ENCODE data around the gene CNTN1. TPM values are rescaled to one million over a fixed set of nuclear protein-coding genes. Genes with fewer than 3 reads are reported as not detected.

The CNTN1 gene
- total RNA-seq, 1 experiment from 2014 or later = 6.5 TPM

DNA sequence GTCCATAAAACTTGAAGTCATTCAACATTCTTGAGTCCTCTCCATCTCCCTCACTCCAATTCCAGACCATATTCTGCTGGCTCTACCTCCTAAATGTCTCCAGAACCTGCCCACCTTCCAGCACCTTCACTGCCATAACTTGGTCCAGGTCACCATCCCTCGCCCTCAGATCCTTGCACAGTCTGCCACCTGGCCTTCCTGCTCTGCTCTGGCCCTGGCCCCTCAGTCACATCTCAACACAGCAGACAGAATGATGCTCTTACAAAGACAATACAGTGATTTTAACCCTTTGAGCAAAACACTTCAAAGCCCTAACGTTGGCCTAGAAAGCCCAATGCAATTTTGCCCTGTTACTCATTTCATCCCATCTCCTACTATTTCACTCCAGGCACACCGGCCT is 414.1 kb downstream of the CNTN1 start:
- Mint-ChIP-seq H3K27ac (no peak overlapping the region), H3K4me1 (no peaks in the 10 kb centered on the region), H3K9me3 (no peaks in the 10 kb centered on the region; a peak in 1 of 5 replicates), H3K36me3 (ENCODE audit: insufficient read depth in 1 of 3, low read depth in 3 of 3) (no peaks in the 10 kb centered on the region), H3K4me3 (no peak overlapping the region), H3K27me3 (ENCODE audit: low read depth) (no peaks in the 10 kb centered on the region)
- Histone ChIP-seq H2BK5ac (ENCODE audit: insufficient read length, low read length) (no peak overlapping the region), H3K23me2 (ENCODE audit: insufficient read length, low read depth, low read length, poor library complexity, severe bottlenecking) (no peaks in the 10 kb centered on the region), H4K91ac (ENCODE audit: insufficient read length, low read depth, low read length) (no peak overlapping the region), H3K4ac (ENCODE audit: low read depth, low read length) (no peak overlapping the region), H3K4me1 (ENCODE audit: insufficient read depth, low read length) (no peaks in the 10 kb centered on the region), H3K27me3 (ENCODE audit: insufficient read depth, low read length) (no peaks in the 10 kb centered on the region), H3T11ph (ENCODE audit: low read length) (no peak overlapping the region), H3K9me3 (ENCODE audit: control insufficient read depth, low read depth, low read length) (no peaks in the 10 kb centered on the region), H2BK15ac (ENCODE audit: low read depth, low read length) (no peak overlapping the region), H4K20me1 (ENCODE audit: control insufficient read depth, insufficient read depth, insufficient read length) (no peaks in the 10 kb centered on the region), H2BK12ac (ENCODE audit: insufficient read length, low read depth, low read length) (no peak overlapping the region), H3K79me2 (ENCODE audit: insufficient read depth, low read length) (no peaks in the 10 kb centered on the region), H3K79me1 (ENCODE audit: insufficient read depth, low read depth, low read length, poor library complexity, severe bottlenecking) (no peaks in the 10 kb centered on the region), H3K9ac (ENCODE audit: extremely low read depth, insufficient read length, low read length) (no peak overlapping the region), H3K14ac (ENCODE audit: insufficient read depth, low read length) (no peak overlapping the region), H2AFZ (ENCODE audit: low read length) (no peak overlapping the region), H2BK120ac (ENCODE audit: low read depth, low read length, poor library complexity, severe bottlenecking) (no peak overlapping the region), H3K18ac (ENCODE audit: insufficient read length, low read depth, low read length) (no peak overlapping the region), H3K27ac (ENCODE audit: insufficient read length, low read depth, low read length) (no peak overlapping the region), H2BK20ac (ENCODE audit: low read depth, low read length, poor library complexity, severe bottlenecking) (no peak overlapping the region), H4K8ac (replicated peaks; ENCODE audit: insufficient read length, low read depth, low read length) (no peak overlapping the region), H4K5ac (ENCODE audit: insufficient read length, low read depth, low read length) (no peak overlapping the region), H3K4me2 (ENCODE audit: insufficient read depth, insufficient read length, low read length) (no peak overlapping the region), H3K23ac (ENCODE audit: insufficient read length, low read depth, low read length) (no peak overlapping the region), H3K56ac (ENCODE audit: insufficient read length, low read depth, low read length) (no peak overlapping the region), H2AK5ac (ENCODE audit: insufficient read length, low read length) (no peak overlapping the region)
- no CpG with 5 or more reads among the region's 3 CpGs for whole genome bisulfite sequencing (ENCODE audit: extremely low coverage, insufficient read length, low lambda C conversion rate)
- TF ChIP-seq, protein P1, sequence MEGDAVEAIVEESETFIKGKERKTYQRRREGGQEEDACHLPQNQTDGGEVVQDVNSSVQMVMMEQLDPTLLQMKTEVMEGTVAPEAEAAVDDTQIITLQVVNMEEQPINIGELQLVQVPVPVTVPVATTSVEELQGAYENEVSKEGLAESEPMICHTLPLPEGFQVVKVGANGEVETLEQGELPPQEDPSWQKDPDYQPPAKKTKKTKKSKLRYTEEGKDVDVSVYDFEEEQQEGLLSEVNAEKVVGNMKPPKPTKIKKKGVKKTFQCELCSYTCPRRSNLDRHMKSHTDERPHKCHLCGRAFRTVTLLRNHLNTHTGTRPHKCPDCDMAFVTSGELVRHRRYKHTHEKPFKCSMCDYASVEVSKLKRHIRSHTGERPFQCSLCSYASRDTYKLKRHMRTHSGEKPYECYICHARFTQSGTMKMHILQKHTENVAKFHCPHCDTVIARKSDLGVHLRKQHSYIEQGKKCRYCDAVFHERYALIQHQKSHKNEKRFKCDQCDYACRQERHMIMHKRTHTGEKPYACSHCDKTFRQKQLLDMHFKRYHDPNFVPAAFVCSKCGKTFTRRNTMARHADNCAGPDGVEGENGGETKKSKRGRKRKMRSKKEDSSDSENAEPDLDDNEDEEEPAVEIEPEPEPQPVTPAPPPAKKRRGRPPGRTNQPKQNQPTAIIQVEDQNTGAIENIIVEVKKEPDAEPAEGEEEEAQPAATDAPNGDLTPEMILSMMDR (conservative IDR thresholded peaks at IDR 0.05) = no peak
- no peak for DNase-seq

Data from H9 (cell line).